A549 (cell line): Measurements from ENCODE around the gene CISTR.

Experiments used
- CBX8 ChIP-seq: fragments of 200-600 bp; sonication (generic); IDR thresholded peaks from 2 replicates; pipeline ENCODE4 v1.6.1; 2016
- CEBPB ChIP-seq, 2 experiments: fragments of >200 bp in 1 of 2; sonication (Bioruptor Twin) in 1 of 2; formaldehyde crosslinking in 1 of 2; IDR thresholded peaks; 2 replicates each; pipeline ENCODE4 v1.6.1; 2012 to 2016
- JUN ChIP-seq, 2 experiments: fragments of >200 bp; sonication (Bioruptor Twin); formaldehyde crosslinking; IDR thresholded peaks; 2 replicates in 1 of 2; 3 replicates in 1 of 2; pipeline ENCODE4 v1.6.1; 2016 to 2017
- KDM1A ChIP-seq: fragments of 200-600 bp; sonication (generic); IDR thresholded peaks from 2 replicates; pipeline ENCODE4 v1.6.1; 2016; ENCODE audit warnings: low read depth, mild to moderate bottlenecking
- MAZ ChIP-seq: fragments of 150-350 bp; IDR thresholded peaks from 2 replicates; pipeline ENCODE4 v1.6.1; 2014; ENCODE audit warnings: antibody characterized with exemption, low read depth, low read length, borderline replicate concordance
- MYC ChIP-seq: IDR thresholded peaks from 2 replicates; pipeline ENCODE4 v1.6.1; 2012; ENCODE audit warnings: mild to moderate bottlenecking, inconsistent platforms, low read length, improper control_type of control experiment, borderline replicate concordance
- POLR2A ChIP-seq: IDR thresholded peaks from 2 replicates; pipeline ENCODE4 v1.6.1; 2012; ENCODE audit warnings: mild to moderate bottlenecking, low read length
- TF ChIP-seq, protein P1 (sequence below): fragments of >200 bp; sonication (Bioruptor Twin); formaldehyde crosslinking; IDR thresholded peaks from 3 replicates; pipeline ENCODE4 v1.5.1; 2016

DNA sequence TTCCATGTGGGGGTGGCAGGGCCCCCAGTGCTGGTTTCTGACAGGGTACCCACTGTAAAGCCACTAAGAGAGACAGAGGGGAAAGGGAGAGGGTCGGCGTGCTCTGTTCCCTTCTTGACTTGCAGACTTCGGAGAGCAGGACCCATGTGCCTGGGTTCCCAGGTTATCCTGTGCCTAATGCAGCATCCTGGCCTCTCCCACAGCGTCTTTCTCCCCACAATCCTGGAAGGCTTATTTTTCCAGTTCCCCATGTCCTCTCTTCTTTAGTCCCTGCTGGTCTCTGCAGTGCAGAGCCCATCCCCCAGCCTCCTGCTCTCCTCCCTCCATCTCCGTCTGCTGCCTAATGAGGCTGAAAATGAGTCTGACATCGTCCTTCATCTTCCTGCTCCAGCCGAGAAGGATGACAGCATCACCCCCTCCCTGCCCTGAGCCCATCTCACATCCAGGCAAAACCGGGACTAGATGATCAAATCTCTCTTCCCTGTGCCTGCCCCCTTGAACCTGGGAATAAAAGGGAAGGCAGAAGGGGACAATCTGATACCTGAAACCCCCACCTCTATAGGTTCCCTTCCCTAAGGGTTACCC is 39.6 kb downstream of the CISTR start:
- TF ChIP-seq POLR2A (no peak), JUN (IDR thresholded peaks at IDR 0.05) (no peak), CBX8 (no peak), MAZ (no peak), MYC (no peak), KDM1A (no peak), CEBPB (IDR thresholded peaks at IDR 0.05) (no peak)
- TF ChIP-seq, protein P1, sequence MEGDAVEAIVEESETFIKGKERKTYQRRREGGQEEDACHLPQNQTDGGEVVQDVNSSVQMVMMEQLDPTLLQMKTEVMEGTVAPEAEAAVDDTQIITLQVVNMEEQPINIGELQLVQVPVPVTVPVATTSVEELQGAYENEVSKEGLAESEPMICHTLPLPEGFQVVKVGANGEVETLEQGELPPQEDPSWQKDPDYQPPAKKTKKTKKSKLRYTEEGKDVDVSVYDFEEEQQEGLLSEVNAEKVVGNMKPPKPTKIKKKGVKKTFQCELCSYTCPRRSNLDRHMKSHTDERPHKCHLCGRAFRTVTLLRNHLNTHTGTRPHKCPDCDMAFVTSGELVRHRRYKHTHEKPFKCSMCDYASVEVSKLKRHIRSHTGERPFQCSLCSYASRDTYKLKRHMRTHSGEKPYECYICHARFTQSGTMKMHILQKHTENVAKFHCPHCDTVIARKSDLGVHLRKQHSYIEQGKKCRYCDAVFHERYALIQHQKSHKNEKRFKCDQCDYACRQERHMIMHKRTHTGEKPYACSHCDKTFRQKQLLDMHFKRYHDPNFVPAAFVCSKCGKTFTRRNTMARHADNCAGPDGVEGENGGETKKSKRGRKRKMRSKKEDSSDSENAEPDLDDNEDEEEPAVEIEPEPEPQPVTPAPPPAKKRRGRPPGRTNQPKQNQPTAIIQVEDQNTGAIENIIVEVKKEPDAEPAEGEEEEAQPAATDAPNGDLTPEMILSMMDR = no peak
